A673 (cell line): ENCODE measurements around the gene PDLIM1.

Experiments
- CTCF ChIP-seq: fragments of 300-800, 200-600 bp; sonication (generic); conservative IDR thresholded peaks from 2 replicates; pipeline ENCODE4 v1.5.1; 2017; ENCODE audit warnings: low read depth, mild to moderate bottlenecking, antibody characterized with exemption, low read length, moderate library complexity, mixed read lengths
- EZH2 ChIP-seq: fragments of 200-600 bp; sonication (generic); IDR thresholded peaks from 2 replicates; pipeline ENCODE4 v1.6.1; 2017; ENCODE audit warnings: borderline replicate concordance, low read depth, mild to moderate bottlenecking, mixed read lengths, antibody characterized with exemption, low read length; ENCODE audit not compliant: poor library complexity, severe bottlenecking

DNA sequence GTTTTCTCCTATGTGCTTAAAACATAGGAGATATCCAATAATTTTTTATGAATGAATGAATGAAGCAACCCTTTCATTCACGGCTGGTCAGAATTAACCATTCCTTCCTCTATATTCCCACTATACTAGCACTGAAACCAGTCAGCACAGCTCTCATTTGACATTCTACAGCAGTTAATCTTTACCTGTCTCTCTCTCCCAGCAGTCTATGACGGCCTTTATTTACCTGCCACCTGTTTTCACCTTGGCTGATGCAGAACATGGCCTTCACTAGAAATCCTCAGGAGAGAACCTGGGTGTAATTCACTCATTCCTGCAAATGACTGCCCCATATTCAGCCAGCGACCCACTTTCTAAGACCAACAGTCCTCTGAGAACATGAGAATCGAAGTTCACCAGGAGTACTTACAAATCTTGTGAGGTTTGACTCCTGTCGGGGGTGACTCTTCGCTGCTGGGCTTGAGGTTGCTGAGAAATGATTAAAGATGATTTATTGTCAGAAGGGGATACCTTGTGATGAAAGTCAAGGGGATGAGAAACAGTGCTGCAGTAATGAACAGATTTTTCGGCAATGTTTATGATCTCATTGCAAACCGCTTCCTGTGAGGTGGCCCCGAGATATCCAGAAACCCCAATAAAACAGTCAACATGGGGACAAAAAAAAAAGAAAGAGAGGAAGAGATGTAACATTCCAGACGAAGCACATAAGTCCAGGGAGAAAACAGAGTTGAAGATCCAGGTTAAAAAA is 30.9 kb upstream of the PDLIM1 start:
- no peak for TF ChIP-seq EZH2
- TF ChIP-seq CTCF = no peak
